CD4-positive, alpha-beta T cell (primary cell): ENCODE measurements around the gene PRKN. TPM values are rescaled to one million over a fixed set of nuclear protein-coding genes. Genes with fewer than 3 reads are reported as not detected.

Experiments used
- ATAC-seq: fragments of 200-7000 bp; cut with Tn5 transposase; one replicate; pipeline ENCODE4 v1.10.0; 2022; ENCODE audit warnings: mild to moderate bottlenecking; ENCODE audit not compliant: poor library complexity
- CTCF ChIA-PET: fragments of 350-600 bp; sonication (Branson Sonifier 250); formaldehyde crosslinking; loops from one replicate; lab custom pipeline; 2021; ENCODE audit warnings: antibody characterized with exemption, inconsistent platforms; lab: Charles Lee
- POLR2A ChIA-PET: fragments of 350-600 bp; sonication (Branson Sonifier 250); formaldehyde crosslinking; loops from one replicate; lab custom pipeline; 2021; ENCODE audit warnings: antibody characterized with exemption, inconsistent platforms; lab: Charles Lee
- DNase-seq, 14 experiments: peaks; one replicate each; pipeline ENCODE4 v3.0.0-alpha.2; 2013 to 2020; ENCODE audit warnings: mixed read lengths in 2 of 14
- H3K27ac ChIP-seq, 2 donors: one replicate each; pipeline versions ENCODE4 v1.5.1 to v1.7.0; 2013; ENCODE audit warnings: low read length in 2 of 2, low read depth in 1 of 2, mild to moderate bottlenecking in 1 of 2
- H3K27me3 ChIP-seq, 2 experiments: 1 replicate in 1 of 2; 2 replicates in 1 of 2; pipeline versions ENCODE4 v1.6.1 to v1.7.0; 2013; ENCODE audit warnings: low read length in 2 of 2, control low read depth in 1 of 2, mild to moderate bottlenecking in 1 of 2, moderate library complexity in 1 of 2; ENCODE audit not compliant: insufficient read depth in 2 of 2, control insufficient read depth in 1 of 2
- H3K36me3 ChIP-seq: one replicate; pipeline ENCODE4 v1.6.1; 2013; ENCODE audit warnings: low read length, control low read depth; ENCODE audit not compliant: insufficient read depth
- H3K4me1 ChIP-seq: one replicate; pipeline ENCODE4 v1.6.1; 2013; ENCODE audit warnings: low read length, control low read depth; ENCODE audit not compliant: insufficient read depth
- H3K4me3 ChIP-seq: one replicate; pipeline ENCODE4 v1.5.1; 2013; ENCODE audit warnings: mild to moderate bottlenecking, low read length, moderate library complexity
- H3K9me3 ChIP-seq, 2 experiments: 1 replicate in 1 of 2; 2 replicates in 1 of 2; pipeline versions ENCODE4 v1.6.1 to v1.7.0; 2013; ENCODE audit warnings: low read length in 2 of 2, mild to moderate bottlenecking in 2 of 2, control low read depth in 1 of 2, moderate library complexity in 1 of 2; ENCODE audit not compliant: control insufficient read depth in 1 of 2, insufficient read depth in 1 of 2
- H3K27ac Mint-ChIP-seq: one replicate; pipeline ENCODE4 v1.8.0; 2020; ENCODE audit warnings: mixed read lengths
- H3K27me3 Mint-ChIP-seq: one replicate; pipeline ENCODE4 v1.8.0; 2021; ENCODE audit warnings: mixed read lengths
- H3K36me3 Mint-ChIP-seq: one replicate; pipeline ENCODE4 v1.8.0; 2021; ENCODE audit warnings: low read depth, mixed read lengths
- H3K4me1 Mint-ChIP-seq: one replicate; pipeline ENCODE4 v1.8.0; 2021; ENCODE audit warnings: low read depth, mixed read lengths
- H3K4me3 Mint-ChIP-seq: one replicate; pipeline ENCODE4 v1.8.0; 2020; ENCODE audit warnings: mild to moderate bottlenecking, mixed read lengths
- H3K9me3 Mint-ChIP-seq: one replicate; pipeline ENCODE4 v1.8.0; 2020; ENCODE audit warnings: mixed read lengths
- intact Hi-C, 2 experiments: fragments of 100-400 bp; cut with DNase I in 1 of 2; cut with micrococcal nuclease in 1 of 2; formaldehyde crosslinking; loops; one replicate each; pipeline versions ENCODE4 v1.15.1 to v1.9.0; 2023 to 2025; cut with DNase I, micrococcal nuclease
- total RNA-seq, 174 experiments: library from RNA in 2 of 174; stranded (reverse) in 2 of 174; gene quantifications; one replicate each; pipeline ENCODE4 v1.2.3 and lab custom pipeline; 2021 to 2026
- TF ChIP-seq, protein P1 (sequence below): fragments of 200-600 bp; IDR thresholded peaks from one replicate; pipeline ENCODE4 v1.8.0; 2022; ENCODE audit warnings: antibody characterized with exemption, mild to moderate bottlenecking

Gene PRKN
- total RNA-seq, 2 experiments from 2014 or later: 5.2 to 5.4 TPM

DNA sequence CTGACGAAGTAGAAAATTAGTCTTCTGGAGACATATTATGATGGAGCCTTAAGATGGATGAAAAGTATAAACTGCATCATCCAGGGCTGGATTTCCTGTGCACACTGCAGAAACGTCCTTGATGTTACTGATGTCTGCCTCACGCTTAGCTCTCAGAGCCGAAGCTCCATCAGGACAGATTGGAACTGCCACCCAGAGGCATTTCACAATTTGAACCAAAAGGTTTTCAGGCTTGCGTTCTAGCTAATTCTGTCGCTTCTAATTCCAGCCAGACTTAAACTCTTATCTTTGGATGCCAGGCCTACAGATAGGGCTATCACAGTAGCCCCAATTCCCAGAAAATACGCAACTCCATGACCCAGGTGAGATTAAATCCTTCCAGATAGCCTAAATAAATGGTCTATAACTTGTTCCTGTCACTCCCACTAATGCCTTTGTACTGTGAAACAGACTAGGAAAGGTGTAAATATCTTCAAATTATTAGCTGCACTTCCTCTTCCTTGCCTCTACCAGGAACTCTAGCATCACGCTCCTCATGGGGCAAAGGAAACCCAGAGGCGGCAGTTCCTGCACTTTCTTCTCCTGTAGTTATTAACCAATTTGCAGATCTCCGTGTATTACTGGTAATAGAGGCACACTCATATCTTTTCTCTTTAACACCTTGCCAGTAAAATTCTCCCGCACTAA is 634.6 kb downstream of the PRKN start:
- no peak overlapping the region for H3K4me3 ChIP-seq
- intact Hi-C loops: no loop called here
- H3K27ac ChIP-seq: no peak overlapping the region
- no peaks in the 10 kb centered on the region for H3K27me3 Mint-ChIP-seq
- no peaks in the 10 kb centered on the region for H3K27me3 ChIP-seq
- ChIA-PET POLR2A (no interaction called here), CTCF (no interaction called here)
- H3K4me3 Mint-ChIP-seq: no peak overlapping the region
- ATAC-seq: no peak
- no peaks in the 10 kb centered on the region for H3K4me1 Mint-ChIP-seq
- no peak overlapping the region for H3K27ac Mint-ChIP-seq
- no peaks in the 10 kb centered on the region for H3K4me1 ChIP-seq
- peaks cover 10% of the 10 kb centered on the region for H3K9me3 Mint-ChIP-seq
- H3K36me3 ChIP-seq: no peaks in the 10 kb centered on the region
- DNase-seq: no peak
- peaks cover under 1 to 16% of the 10 kb centered on the region in 2 experiments for H3K9me3 ChIP-seq
- TF ChIP-seq, protein P1, sequence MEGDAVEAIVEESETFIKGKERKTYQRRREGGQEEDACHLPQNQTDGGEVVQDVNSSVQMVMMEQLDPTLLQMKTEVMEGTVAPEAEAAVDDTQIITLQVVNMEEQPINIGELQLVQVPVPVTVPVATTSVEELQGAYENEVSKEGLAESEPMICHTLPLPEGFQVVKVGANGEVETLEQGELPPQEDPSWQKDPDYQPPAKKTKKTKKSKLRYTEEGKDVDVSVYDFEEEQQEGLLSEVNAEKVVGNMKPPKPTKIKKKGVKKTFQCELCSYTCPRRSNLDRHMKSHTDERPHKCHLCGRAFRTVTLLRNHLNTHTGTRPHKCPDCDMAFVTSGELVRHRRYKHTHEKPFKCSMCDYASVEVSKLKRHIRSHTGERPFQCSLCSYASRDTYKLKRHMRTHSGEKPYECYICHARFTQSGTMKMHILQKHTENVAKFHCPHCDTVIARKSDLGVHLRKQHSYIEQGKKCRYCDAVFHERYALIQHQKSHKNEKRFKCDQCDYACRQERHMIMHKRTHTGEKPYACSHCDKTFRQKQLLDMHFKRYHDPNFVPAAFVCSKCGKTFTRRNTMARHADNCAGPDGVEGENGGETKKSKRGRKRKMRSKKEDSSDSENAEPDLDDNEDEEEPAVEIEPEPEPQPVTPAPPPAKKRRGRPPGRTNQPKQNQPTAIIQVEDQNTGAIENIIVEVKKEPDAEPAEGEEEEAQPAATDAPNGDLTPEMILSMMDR: no peak
- peaks cover 25% of the 10 kb centered on the region for H3K36me3 Mint-ChIP-seq

DNA sequence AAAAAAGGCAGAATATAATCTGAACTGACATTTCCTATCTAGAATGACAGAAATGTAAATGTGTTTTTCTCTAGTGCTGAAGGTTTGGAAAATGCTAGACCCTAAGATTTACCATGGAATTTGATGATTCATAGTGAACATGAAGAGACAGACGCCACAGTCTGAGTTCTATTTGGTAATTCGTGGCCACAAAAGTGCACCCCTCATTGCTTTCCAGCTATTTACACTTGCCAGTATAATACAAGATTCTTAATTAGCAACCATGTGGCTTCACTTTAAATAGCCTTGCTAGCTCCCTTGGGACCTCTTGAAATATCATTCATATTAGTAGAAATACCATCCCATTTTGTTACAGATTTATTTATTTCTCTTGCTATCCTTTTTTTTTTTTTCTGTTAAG is 636.8 kb downstream of the PRKN start:
- no peak for ATAC-seq
- TF ChIP-seq, protein P1: no peak
- no peak for DNase-seq
- H3K27me3 Mint-ChIP-seq: no peaks in the 10 kb centered on the region
- H3K4me1 Mint-ChIP-seq: no peaks in the 10 kb centered on the region
- intact Hi-C loops: no loop called here
- CTCF ChIA-PET: no interaction called here
- no peaks in the 10 kb centered on the region for H3K27me3 ChIP-seq
- H3K4me3 ChIP-seq: no peak overlapping the region
- no peaks in the 10 kb centered on the region for H3K36me3 ChIP-seq
- peaks cover 7% of the 10 kb centered on the region for H3K9me3 Mint-ChIP-seq
- no peaks in the 10 kb centered on the region for H3K4me1 ChIP-seq
- H3K27ac ChIP-seq: no peak overlapping the region
- no peak overlapping the region for H3K27ac Mint-ChIP-seq
- peaks cover 16% of the 10 kb centered on the region for H3K36me3 Mint-ChIP-seq
- POLR2A ChIA-PET: no interaction called here
- no peak overlapping the region for H3K4me3 Mint-ChIP-seq
- H3K9me3 ChIP-seq: peaks cover 0 to 10% of the 10 kb centered on the region in 2 experiments

DNA sequence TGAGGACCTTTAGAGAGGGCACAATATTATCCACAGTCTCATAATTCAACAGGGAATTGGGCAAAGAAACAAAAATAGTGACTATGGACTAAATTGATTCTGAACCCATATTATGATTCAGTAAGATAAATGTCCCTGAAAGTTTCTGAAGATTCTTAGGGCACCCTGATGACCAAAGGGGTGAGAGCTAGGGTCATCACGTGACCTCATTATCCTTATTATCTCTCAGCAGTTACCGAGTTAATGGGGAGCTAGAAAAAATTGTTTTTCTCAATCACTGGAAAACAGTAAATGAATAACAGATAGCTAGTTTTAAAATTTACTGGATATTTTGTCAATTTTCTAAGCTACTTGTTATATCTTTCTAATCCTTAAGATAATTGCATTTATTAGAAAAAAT is 639.5 kb downstream of the PRKN start:
- TF ChIP-seq, protein P1: no peak

More for the DNA sequence above, 639.5 kb downstream of the PRKN start:
- CTCF ChIA-PET: no interaction called here
- intact Hi-C loops: no loop called here
- no peaks in the 10 kb centered on the region for H3K27me3 ChIP-seq
- no peak for DNase-seq
- Mint-ChIP-seq H3K36me3 (peaks cover 4% of the 10 kb centered on the region), H3K27me3 (no peaks in the 10 kb centered on the region), H3K4me3 (no peak overlapping the region), H3K27ac (no peak overlapping the region), H3K9me3 (peaks cover 7% of the 10 kb centered on the region), H3K4me1 (no peaks in the 10 kb centered on the region)
- H3K4me3 ChIP-seq: no peak overlapping the region
- POLR2A ChIA-PET: no interaction called here
- no peak for ATAC-seq
- peaks cover 0 to 7% of the 10 kb centered on the region in 2 experiments for H3K9me3 ChIP-seq
- no peaks in the 10 kb centered on the region for H3K4me1 ChIP-seq
- no peaks in the 10 kb centered on the region for H3K36me3 ChIP-seq
- H3K27ac ChIP-seq: no peak overlapping the region
